Fibroblast of skin of back (primary cell): ENCODE data around the gene GLP1R.

Experiments used
- DNase-seq: peaks from one replicate; pipeline ENCODE4 v3.0.0-alpha.2; 2013

The GLP1R gene

DNA sequence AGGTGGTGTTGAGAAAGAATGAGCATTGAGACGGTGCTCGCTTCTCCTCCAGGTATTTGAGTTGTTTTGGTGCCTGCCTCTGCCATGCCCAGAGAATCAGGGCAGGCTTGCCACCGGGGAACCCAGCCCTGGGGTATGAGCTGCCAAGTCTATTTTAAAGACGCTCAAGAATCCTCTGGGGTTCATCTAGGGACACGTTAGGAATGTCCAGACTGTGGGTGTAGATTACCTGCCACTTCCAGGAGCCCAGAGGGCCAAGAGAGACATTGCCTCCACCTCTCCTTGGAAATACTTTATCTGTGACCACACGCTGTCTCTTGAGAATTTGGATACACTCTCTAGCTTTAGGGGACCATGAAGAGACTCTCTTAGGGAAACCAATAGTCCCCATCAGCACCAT, 38.1 kb downstream of the GLP1R start:
- no peak for DNase-seq

GRCh38 chr6:39087197-39087596, 38.6 kb downstream of the GLP1R start:
- DNase-seq = no peak

DNA sequence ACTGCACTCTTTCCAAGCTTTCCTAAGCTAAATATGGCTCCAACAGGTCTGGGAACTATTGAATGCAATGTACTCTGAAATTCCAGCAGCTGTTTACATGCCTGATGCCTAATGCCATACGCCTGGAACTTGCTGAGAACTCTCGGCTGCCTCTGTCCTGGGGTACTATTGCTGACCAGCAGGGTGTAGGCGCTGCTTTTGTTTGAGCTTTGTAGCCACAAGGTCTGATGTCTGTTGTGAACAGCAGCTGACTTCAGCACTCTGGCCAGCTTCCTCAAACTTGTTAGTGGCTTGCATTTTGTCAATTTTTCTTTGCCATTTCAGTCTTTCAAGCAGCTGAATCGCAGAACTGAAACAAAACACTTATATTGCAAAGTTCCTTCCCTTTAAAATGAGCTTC, 39.8 kb downstream of the GLP1R start:
- DNase-seq = peak; percentile 32

- no peak for DNase-seq
These were observed 41.5 kb downstream of the GLP1R start for GRCh38 chr6:39090036-39090435.

- DNase-seq = no peak
These were observed 42.6 kb downstream of the GLP1R start for GRCh38 chr6:39091220-39091619.

DNA sequence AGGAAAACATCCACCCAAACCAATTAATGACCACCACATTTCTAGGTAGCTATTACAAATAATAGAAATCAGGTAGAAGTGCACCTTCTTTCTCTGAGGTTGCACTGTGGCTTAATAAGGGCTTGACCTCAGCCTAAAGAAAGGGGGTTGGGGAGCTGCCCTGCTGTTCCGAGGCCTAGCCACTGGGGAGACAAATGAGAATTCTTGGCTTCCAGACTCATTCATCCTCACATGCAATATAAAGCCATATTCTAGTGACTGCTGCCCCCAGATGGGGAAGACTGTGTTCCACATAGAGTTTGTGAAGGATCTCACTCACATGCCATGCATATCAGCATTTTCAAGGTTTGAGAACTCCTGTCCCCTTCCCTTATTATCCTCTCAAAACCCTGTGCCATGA, 43.5 kb downstream of the GLP1R start:
- DNase-seq = no peak

DNA sequence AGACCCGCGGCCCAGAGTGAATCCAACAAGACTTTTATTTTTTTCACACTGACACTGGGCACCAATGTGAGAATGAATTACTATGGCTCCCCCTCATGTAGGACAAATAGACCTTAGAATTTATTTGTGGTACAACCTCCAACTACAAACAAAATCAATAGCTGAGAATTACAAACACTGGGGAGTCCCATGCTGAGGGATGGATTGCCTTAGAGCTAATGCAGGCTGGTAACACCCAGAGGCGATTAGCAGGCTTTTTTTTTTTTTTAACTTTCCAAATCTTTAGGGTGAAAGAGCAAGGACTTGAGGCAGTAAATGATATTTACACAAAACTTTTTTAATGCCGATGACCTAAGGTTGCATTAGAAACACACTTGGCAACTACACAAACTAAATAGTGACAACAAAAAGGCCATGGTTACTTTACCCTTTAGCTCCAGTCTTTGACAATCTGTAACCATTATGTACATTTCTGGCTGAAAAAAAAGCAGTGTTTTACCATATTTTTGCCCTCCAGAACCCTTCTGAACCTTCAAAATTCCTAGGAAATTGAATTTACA, 44.6 kb downstream of the GLP1R start:
- no peak for DNase-seq

- DNase-seq = no peak
These were observed 47.0 kb downstream of the GLP1R start for GRCh38 chr6:39095578-39095977.

GRCh38 chr6:39100358-39100757, 51.8 kb downstream of the GLP1R start:
- DNase-seq = no peak

DNA sequence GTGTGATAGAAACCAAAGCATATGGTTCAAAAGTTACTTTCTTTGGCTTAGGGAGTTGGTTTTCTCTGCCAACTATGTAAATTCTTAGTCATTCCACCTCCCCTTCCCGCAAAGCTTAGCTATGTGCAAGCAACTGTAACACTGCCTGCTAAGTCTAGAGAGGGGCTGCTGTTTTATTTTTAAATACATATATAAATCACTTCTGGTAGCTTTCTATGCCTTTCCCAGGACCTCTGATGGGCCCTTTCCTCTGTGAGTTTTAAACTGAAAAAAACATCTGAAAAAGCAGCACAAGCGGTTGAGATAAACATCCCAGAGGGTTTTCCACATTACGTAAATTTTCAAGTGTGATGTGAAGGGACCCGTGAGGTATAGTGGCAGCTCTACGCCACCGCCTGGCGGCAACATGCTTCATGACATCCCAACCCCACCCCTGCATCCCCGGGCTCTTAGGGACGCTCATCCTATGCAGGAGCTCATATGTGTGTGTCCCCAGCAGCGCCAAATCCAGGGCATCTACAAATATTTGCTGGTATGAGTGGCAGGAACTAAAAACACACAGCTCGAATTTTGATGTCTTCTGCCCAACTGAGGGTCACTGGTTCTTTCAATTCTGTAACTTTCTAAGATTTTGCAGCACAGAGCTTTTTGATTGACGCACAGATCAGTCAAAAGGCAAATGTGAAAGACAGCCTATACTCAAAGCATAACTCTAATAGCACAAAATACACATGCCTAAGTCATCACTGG, 53.7 kb downstream of the GLP1R start:
- peak; percentile 24 for DNase-seq

GRCh38 chr6:39102821-39103136, 54.2 kb downstream of the GLP1R start:
- DNase-seq = no peak

GRCh38 chr6:39104528-39104927, 55.9 kb downstream of the GLP1R start:
- no peak for DNase-seq

DNA sequence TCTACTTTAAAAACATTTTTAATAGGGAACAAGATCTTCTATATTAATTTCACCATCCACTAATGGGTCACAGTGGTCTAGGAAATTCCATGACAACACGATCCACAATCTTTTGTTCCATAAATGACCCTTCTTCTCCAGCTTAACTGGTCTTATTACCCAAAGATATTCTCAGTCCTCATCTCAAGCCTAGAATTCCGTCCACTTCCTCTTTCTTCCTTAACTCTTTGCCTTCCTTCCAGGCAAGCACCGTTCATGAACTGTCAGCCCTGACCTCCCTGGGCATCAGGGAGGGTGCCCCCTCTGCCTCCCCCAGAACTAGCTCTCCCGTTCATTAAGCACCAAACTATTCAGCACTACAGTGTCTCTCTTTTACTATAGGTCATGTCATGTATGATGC, 58.5 kb downstream of the GLP1R start:
- DNase-seq = no peak

GRCh38 chr6:39107641-39108040, 59.1 kb downstream of the GLP1R start:
- DNase-seq = no peak

GRCh38 chr6:39108041-39108839, 59.7 kb downstream of the GLP1R start:
- DNase-seq = no peak

DNA sequence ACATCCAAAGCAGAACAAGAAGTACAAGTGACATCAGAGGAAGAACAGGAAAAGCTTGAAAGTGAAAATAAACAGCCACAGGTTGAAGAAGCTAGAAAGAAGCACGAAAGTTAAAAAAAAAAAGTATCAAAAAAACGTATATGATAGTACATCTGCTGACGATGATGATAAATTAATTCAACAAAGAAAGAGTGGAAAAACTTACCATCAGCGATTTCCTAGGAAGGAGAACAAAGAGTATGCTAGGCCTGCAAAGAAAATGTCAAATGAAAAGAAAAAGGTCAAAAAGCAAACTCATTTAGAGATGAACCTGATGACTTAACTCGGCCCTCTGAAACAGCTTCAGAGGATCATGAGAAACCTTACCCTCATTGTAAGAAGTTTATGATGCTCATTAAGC, 62.7 kb downstream of the GLP1R start:
- no peak for DNase-seq

- DNase-seq = no peak
These were observed 65.2 kb downstream of the GLP1R start for GRCh38 chr6:39113788-39114187.

DNA sequence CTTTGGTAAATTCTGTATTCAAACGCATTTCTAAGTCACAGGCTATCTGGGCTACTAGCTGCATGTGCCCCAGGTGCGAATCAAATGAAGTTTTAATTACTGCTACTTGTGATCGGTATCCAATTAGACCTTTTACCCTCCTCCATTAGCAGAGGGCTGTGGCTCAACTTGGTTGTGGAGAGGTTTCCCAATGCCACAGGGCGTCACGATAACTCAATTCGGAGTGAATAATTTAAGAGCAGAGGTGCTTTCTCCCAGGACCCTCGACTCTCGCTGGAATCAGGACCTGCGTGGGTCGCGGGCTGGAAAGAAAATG, 65.8 kb downstream of the GLP1R start:
- DNase-seq = no peak

DNA sequence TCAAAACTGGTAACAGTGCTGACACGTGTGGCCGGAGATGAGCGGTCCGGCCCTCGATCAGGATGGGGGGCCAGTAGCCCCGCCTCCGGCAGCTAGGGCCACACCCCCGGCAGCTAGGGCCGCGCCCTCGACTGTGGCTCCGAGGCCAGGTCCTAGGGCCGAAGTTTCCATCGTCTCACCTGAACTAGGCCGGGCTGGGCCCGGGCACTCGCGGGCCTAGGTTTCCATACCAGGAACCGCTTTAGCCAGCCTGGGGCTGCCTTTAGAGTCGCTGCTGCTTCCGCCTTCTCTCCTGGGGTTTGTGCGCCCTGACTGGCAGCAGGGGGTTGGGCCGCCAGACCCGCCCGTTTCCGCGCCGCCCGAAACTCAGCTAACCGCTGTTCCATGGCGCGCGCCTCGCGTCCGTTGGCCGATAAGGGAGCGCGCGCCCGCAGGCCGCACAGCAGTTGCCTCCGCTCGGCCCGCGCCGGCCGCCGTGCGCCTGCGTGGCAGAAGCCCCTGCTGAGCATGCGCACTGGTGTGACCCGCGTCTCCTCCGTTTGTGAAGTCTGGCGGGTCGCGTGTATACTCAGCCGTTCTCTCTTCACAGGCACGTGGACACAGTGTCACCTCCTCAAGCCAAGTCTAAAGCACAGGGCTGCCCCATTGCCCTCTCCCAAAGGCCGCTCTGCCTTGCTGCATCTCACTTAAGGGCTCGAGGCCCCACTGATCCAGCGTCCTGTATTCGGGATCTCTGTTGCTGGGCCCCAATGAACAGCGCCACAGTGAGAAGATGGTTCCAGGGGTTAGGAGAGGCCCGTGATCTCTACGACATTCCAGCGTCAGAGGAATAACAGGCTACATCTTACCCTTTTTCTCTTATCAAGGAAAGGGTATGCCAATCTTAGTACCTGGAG, 66.4 kb downstream of the GLP1R start, which contains the start of gene SAYSD1:
SAYSD1 (minus strand) TSS at position 483 of the 896 bp plus-strand sequence; CDS start at position 386, 97 bp downstream.
- DNase-seq = peak; percentile 91

- no peak for DNase-seq
These were observed 70.3 kb downstream of the GLP1R start for GRCh38 chr6:39118921-39119320.

DNA sequence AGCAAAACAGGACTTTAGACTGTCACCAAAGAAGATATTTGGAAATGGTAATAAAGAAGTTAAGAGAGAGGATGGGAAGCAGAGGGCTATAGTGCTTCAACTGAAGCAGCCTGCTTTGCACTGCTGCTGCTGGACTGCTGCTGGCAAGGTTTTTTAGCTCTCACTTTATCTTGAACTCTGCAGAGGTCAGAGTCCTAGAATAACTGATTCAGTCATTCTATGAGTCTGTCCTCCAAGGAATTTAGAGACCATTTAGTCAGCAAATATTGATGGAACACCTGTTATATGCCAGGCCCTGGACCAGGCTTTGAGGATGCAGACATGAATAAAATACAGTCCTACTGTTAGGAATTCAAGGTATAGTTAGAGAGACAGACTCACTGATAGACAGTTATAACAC, 75.5 kb downstream of the GLP1R start:
- DNase-seq = no peak

- DNase-seq = peak; percentile 3
These were observed 79.5 kb downstream of the GLP1R start for GRCh38 chr6:39128106-39128505.

DNA sequence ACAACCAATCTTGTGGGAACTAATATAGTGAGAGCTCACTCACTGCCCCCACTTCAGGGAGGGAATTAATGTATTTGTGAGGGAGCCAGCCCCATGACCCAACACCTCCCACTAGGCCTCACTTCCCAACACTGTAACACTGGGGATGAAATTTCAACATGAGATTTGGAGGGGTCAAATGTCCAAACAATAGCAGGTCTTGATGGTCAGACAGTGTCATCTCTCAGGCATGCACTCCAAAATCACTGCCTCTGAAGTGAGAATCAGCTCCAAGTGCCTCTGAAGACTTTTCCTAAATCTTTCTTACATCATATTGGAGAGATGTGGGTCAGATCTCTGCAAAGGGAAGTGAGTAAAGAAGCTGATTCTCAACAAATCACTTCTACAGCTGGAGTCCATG, 80.3 kb downstream of the GLP1R start:
- no peak for DNase-seq
